HEK293 (cell line): ENCODE data around the gene RNF149.

ENCODE experiments used
- CTCF ChIP-seq: fragments of 450-650 bp; formaldehyde crosslinking; IDR thresholded peaks from 2 replicates; pipeline ENCODE4 v1.5.1; 2016; ENCODE audit warnings: missing biosample characterization, missing genetic modification characterization
- TCF7L2 ChIP-seq: IDR thresholded peaks from 2 replicates; pipeline ENCODE4 v1.6.1; 2011; ENCODE audit warnings: low read depth, mild to moderate bottlenecking, inconsistent platforms, low read length, moderate library complexity, borderline replicate concordance
- ZNF274 ChIP-seq, 2 experiments: fragments of 200-500 bp in 1 of 2; fragments of 450-650 bp in 1 of 2; sonication (Bioruptor generic) in 1 of 2; formaldehyde crosslinking in 1 of 2; IDR thresholded peaks; 2 replicates each; pipeline versions ENCODE4 v1.5.1 to v1.6.1; 2014 to 2016; ENCODE audit warnings: borderline replicate concordance in 1 of 2, inconsistent platforms in 1 of 2, low read length in 1 of 2, missing biosample characterization in 1 of 2, missing genetic modification characterization in 1 of 2
- ZNF416 ChIP-seq: fragments of 450-650 bp; formaldehyde crosslinking; IDR thresholded peaks from 2 replicates; pipeline ENCODE4 v1.5.1; 2016; ENCODE audit warnings: missing biosample characterization, missing genetic modification characterization
- ZNF426 ChIP-seq: fragments of 450-650 bp; formaldehyde crosslinking; IDR thresholded peaks from 2 replicates; pipeline ENCODE4 v1.5.1; 2017; ENCODE audit warnings: missing biosample characterization, missing genetic modification characterization, mild to moderate bottlenecking, inconsistent platforms, moderate library complexity
- ZSCAN30 ChIP-seq: fragments of 450-650 bp; IDR thresholded peaks from 2 replicates; pipeline ENCODE4 v1.5.1; 2018; ENCODE audit warnings: missing biosample characterization, mild to moderate bottlenecking, missing genetic modification characterization, moderate library complexity

GRCh38 chr2:101293544-101293943 is 15.0 kb downstream of the RNF149 start:
- TF ChIP-seq CTCF (no peak), TCF7L2 (no peak), ZNF416 (tag by site-specific recombination) (no peak), ZNF426 (no peak), ZSCAN30 (tag by site-specific recombination) (no peak), ZNF274 (IDR thresholded peaks at IDR 0.05; ENCODE audit: low read length) (no peak), ZNF274 (tag by site-specific recombination; IDR thresholded peaks at IDR 0.05; ENCODE audit: borderline replicate concordance) (no peak)
